IPS-18a (cell line): ENCODE data around the gene NTM.
"Not testable (repeated sequence)": the region's sequence is repeated elsewhere in the genome, so short reads cannot be mapped to it uniquely, and the experiment has no call there.

Experiments used
- H3K27ac ChIP-seq: one replicate; pipeline ENCODE4 v1.5.1; 2013; ENCODE audit warnings: low read length
- H3K27me3 ChIP-seq: one replicate; pipeline ENCODE4 v1.6.1; 2013; ENCODE audit warnings: mild to moderate bottlenecking, low read length; ENCODE audit not compliant: control insufficient read depth, insufficient read depth
- H3K36me3 ChIP-seq: one replicate; pipeline ENCODE4 v1.6.1; 2013; ENCODE audit warnings: low read depth, low read length; ENCODE audit not compliant: control insufficient read depth
- H3K4me1 ChIP-seq: one replicate; pipeline ENCODE4 v1.6.1; 2013; ENCODE audit warnings: low read depth, low read length; ENCODE audit not compliant: control insufficient read depth
- H3K4me3 ChIP-seq: one replicate; pipeline ENCODE4 v1.5.1; 2013; ENCODE audit warnings: low read length
- H3K9ac ChIP-seq: one replicate; pipeline ENCODE4 v1.6.1; 2013; ENCODE audit warnings: mild to moderate bottlenecking, low read length, moderate library complexity
- H3K9me3 ChIP-seq: one replicate; pipeline ENCODE4 v1.6.1; 2013; ENCODE audit warnings: low read depth, low read length; ENCODE audit not compliant: control insufficient read depth

Gene NTM

DNA sequence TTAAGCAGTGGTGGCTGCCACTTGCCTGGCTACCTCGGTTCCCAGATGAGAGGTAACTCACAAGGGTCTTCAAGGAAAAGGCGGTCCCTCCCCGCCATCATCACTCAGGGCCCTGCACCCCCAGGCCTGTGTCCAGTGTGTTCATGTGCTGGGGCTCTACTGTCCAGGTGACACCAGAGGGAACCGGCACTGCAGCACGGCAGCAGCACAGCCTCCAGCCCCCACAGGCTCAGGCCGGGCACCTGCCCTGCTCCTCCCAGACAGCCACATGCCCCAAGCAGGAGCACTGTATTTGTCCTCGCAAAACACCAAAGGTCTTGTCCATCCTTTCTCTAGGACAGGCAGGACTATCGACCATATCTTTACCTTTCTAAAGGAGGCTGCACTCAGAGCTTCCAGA lies 982.1 kb downstream of the NTM start:
- H3K4me1 ChIP-seq: peaks cover 3% of the 10 kb centered on the region
- no peak overlapping the region for H3K27ac ChIP-seq
- H3K36me3 ChIP-seq: no peaks in the 10 kb centered on the region
- H3K9ac ChIP-seq: no peak overlapping the region
- H3K4me3 ChIP-seq: no peak overlapping the region
- H3K9me3 ChIP-seq: no peaks in the 10 kb centered on the region
- no peaks in the 10 kb centered on the region for H3K27me3 ChIP-seq

DNA sequence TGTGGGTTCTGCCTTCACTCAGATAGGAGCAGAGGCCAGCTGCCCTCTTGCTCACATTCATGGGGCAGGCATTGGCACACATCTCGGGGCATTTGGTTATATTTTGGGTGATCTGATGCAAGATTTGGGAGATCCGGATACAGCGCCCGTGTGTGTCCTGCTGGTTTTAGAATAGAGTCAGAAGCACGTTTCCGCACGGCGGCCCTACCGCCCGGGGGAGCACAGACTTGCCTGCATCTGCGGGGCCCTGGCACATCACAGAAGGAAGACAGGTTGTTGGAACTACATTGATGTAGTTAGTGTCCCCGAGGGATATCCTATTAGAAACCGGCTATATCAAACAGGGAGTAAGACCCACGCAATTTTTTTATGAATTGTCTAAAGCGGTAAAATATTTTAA lies 982.8 kb downstream of the NTM start:
- no peaks in the 10 kb centered on the region for H3K9me3 ChIP-seq
- no peaks in the 10 kb centered on the region for H3K27me3 ChIP-seq
- no peak overlapping the region for H3K4me3 ChIP-seq
- no peaks in the 10 kb centered on the region for H3K36me3 ChIP-seq
- no peak overlapping the region for H3K9ac ChIP-seq
- no peaks in the 10 kb centered on the region for H3K4me1 ChIP-seq
- H3K27ac ChIP-seq: no peak overlapping the region

- no peak overlapping the region for H3K27ac ChIP-seq
- H3K4me3 ChIP-seq: no peak overlapping the region
- no peaks in the 10 kb centered on the region for H3K9me3 ChIP-seq
- H3K27me3 ChIP-seq: no peaks in the 10 kb centered on the region
- H3K9ac ChIP-seq: no peak overlapping the region
- no peaks in the 10 kb centered on the region for H3K36me3 ChIP-seq
- no peaks in the 10 kb centered on the region for H3K4me1 ChIP-seq
Measured at GRCh38 chr11:132357811-132358572, 987.6 kb downstream of the NTM start.

DNA sequence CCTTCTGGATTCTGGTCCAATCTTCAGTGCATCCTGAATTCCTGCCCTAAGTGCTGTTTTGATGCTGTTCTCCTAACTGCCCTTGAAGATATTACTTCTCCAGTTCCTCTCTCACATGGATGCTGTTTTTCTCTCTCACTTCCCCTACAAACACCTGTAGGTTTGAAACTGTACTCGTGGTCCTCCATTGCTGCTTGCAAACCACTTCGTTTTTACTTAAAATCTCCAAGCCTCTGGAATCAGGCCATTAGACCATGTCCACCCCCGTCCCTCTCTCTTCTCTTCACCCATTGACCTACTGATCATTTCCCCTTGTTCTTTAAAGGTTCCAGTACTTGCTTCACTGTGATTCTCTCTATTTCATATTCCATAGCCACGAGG lies 988.1 kb downstream of the NTM start:
- H3K27me3 ChIP-seq: no peaks in the 10 kb centered on the region
- no peak overlapping the region for H3K4me3 ChIP-seq
- no peak overlapping the region for H3K27ac ChIP-seq
- H3K9ac ChIP-seq: no peak overlapping the region
- H3K36me3 ChIP-seq: no peaks in the 10 kb centered on the region
- no peaks in the 10 kb centered on the region for H3K4me1 ChIP-seq
- H3K9me3 ChIP-seq: no peaks in the 10 kb centered on the region

DNA sequence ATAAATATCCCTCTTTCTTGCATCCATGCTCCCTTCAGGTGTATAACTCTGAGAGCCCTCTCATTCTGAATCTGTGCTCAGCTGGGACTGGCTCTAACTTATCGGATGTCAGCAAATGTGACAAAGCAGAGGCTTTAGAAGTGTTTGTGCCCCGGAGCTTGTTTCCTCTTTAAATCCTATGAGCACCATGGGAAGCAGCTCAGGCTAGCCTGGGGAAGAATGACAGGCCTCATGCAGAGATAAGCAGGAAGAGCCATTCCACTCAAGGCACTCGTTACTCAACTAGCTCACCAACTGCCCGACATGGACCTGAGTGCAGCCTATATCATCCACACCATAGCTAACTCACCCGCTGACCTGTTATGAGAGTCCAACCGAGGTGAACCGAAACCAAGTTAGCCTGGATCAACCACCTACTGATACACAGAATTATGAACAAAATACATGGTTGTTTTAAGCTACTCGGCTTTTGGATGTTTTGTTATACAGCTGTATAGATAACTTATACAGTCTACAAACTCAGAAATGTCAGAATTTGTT lies 990.7 kb downstream of the NTM start:
- Histone ChIP-seq H3K4me3 (no peak overlapping the region), H3K9ac (no peak overlapping the region), H3K27ac (no peak overlapping the region), H3K27me3 (no peaks in the 10 kb centered on the region), H3K4me1 (no peaks in the 10 kb centered on the region), H3K9me3 (no peaks in the 10 kb centered on the region), H3K36me3 (no peaks in the 10 kb centered on the region)

DNA sequence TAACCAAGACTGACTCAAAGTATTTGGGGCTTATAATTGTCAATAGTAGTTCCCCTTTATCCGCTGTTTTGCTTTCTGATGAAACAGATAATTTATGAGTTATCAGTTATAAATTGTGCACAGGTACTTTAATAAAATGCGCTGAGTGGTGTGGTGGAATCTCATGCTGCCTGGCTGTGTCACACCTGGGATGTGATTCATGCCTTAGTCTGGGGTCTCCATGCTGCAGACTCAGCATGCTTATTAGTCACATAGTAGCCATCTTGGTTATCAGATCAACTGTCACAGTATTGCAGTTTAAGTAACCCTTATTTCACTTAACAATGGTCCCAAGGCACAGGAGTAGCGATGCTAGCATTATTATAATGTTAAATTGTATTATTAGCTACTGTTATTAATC lies 995.2 kb downstream of the NTM start:
- no peak overlapping the region for H3K4me3 ChIP-seq
- H3K27ac ChIP-seq: no peak overlapping the region
- H3K4me1 ChIP-seq: no peaks in the 10 kb centered on the region
- H3K9ac ChIP-seq: no peak overlapping the region
- H3K27me3 ChIP-seq: no peaks in the 10 kb centered on the region
- no peaks in the 10 kb centered on the region for H3K9me3 ChIP-seq
- no peaks in the 10 kb centered on the region for H3K36me3 ChIP-seq

DNA sequence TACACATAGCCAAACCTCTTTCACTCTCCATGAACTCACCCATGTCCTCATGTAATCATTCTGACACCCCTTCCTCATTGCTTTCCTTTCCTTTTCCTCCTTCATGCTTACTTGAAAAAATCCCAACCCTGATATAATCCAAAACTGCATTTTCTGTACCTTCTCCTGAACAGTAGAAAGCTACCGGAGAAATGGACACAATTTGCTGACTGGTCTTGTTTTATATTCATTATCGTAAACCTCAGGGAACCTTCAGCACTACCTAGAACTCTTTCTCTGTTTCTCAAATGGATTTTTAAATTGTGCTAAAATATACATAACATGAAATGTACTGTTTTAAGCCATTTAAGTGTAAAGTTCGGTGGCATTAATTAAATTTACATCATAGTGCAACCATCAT lies 996.9 kb downstream of the NTM start:
- H3K36me3 ChIP-seq: no peaks in the 10 kb centered on the region
- H3K4me1 ChIP-seq: no peaks in the 10 kb centered on the region
- no peak overlapping the region for H3K4me3 ChIP-seq
- H3K27me3 ChIP-seq: no peaks in the 10 kb centered on the region
- H3K27ac ChIP-seq: no peak overlapping the region
- no peak overlapping the region for H3K9ac ChIP-seq
- H3K9me3 ChIP-seq: no peaks in the 10 kb centered on the region

DNA sequence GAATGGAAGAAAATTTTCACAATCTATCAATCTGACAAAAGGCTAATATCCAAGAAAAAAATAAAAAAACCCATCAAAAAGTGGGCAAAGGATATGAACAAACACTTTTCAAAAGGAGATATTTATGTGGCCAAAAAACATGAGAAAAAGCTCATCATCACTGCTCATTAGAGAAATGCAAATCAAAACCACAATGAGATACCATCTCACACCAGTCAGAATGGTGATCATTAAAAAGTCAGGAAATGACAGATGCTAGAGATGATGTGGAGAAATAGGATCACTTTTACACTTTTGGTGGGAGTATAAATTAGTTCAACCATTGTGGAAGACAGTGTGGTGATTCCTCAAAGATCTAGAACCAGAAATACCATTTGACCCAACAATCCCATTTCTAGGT lies 999.7 kb downstream of the NTM start:
- not testable (repeated sequence) for H3K4me3 ChIP-seq, H3K27me3 ChIP-seq, H3K4me1 ChIP-seq, H3K36me3 ChIP-seq, H3K9ac ChIP-seq, H3K9me3 ChIP-seq, H3K27ac ChIP-seq

DNA sequence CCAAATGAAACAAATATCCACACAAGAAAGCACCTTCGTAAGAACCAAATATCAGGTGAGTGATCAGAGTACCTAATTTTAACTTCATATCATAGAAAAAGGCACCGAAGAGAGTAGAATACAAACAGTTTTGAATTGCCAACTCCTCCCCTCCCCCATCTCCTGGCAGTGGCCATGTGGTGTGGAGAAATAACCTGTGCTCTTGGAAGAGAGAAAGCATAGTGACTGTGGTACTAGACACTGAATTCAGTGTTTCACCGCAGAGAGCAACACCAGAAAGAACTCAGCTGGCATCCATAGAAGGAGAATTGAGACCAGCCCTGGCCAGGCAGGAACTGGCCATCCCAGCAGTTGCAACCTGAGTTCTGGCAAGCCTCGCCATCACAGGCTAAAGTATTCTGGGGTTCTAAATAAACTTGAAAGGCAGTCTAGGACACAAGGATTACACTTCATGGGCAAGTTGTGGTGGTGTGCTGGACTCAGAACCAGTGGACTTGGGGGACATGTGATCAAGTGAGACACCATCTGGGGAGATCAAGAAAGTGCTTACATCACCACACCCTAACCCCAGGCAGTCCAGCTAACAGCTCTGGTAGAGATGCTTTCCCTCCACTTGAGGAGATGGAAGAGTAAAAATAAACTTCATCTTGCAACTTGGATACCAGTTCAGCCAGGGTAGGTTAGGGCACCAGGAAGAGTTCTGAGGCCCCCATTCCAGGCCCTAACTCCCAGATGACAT lies 1003.2 kb downstream of the NTM start:
- no peaks in the 10 kb centered on the region for H3K9me3 ChIP-seq
- H3K27me3 ChIP-seq: no peaks in the 10 kb centered on the region
- H3K4me1 ChIP-seq: no peaks in the 10 kb centered on the region
- no peak overlapping the region for H3K27ac ChIP-seq
- no peaks in the 10 kb centered on the region for H3K36me3 ChIP-seq
- H3K9ac ChIP-seq: no peak overlapping the region
- no peak overlapping the region for H3K4me3 ChIP-seq

DNA sequence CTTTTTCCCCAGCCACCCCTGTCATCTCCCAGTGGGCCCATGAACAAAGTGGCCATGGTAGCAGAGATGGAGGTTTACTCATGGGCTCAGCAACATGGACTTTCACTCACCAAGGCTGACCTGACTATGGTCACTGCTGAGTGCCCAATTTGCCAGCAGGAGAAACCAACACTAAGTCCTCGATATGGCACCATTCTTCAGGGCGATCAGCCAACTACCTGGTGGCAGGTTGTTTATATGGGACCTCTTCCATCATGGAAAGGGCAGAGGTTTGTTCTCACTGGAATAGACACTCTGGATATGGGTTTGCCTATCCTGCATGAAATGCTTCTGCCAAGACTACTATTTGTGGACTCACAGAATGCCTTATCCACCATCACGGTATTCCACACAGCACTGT lies 1009.1 kb downstream of the NTM start:
- Histone ChIP-seq H3K9ac (no peak overlapping the region), H3K9me3 (no peaks in the 10 kb centered on the region), H3K36me3 (no peaks in the 10 kb centered on the region), H3K27me3 (no peaks in the 10 kb centered on the region), H3K4me1 (no peaks in the 10 kb centered on the region), H3K27ac (no peak overlapping the region), H3K4me3 (no peak overlapping the region)
